OCI-LY1 (cell line): ENCODE results near the gene IL13RA2.

Experiments
- EZH2 ChIP-seq: fragments of 200-600 bp; sonication (generic), shearing (Covaris generic); IDR thresholded peaks from 2 replicates; pipeline ENCODE4 v1.8.0; 2017; ENCODE audit warnings: borderline replicate concordance, mixed run types, mild to moderate bottlenecking, antibody characterized with exemption, low read length, moderate library complexity, mixed read lengths
- TF ChIP-seq, protein P1 (sequence below): fragments of 200-600 bp; sonication (generic), shearing (Covaris generic); IDR thresholded peaks from 2 replicates; pipeline ENCODE4 v1.5.1; 2017; ENCODE audit warnings: mild to moderate bottlenecking, antibody characterized with exemption, low read length, moderate library complexity, mixed read lengths

- TF ChIP-seq, protein P1, sequence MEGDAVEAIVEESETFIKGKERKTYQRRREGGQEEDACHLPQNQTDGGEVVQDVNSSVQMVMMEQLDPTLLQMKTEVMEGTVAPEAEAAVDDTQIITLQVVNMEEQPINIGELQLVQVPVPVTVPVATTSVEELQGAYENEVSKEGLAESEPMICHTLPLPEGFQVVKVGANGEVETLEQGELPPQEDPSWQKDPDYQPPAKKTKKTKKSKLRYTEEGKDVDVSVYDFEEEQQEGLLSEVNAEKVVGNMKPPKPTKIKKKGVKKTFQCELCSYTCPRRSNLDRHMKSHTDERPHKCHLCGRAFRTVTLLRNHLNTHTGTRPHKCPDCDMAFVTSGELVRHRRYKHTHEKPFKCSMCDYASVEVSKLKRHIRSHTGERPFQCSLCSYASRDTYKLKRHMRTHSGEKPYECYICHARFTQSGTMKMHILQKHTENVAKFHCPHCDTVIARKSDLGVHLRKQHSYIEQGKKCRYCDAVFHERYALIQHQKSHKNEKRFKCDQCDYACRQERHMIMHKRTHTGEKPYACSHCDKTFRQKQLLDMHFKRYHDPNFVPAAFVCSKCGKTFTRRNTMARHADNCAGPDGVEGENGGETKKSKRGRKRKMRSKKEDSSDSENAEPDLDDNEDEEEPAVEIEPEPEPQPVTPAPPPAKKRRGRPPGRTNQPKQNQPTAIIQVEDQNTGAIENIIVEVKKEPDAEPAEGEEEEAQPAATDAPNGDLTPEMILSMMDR, result no peak
- TF ChIP-seq EZH2, result no peak
These were observed at the start of gene IL13RA2 for GRCh38 chrX:115017455-115017854.
